ENCODE results near the gene MYO3B.

GRCh38 chr2:170579511-170579910 lies 401.6 kb downstream of the MYO3B start:
- no peak for TF ChIP-seq EZH2phosphoT487 (IDR thresholded peaks at IDR 0.05; ENCODE audit: insufficient read depth, low read depth)
- TF ChIP-seq EZH2 (IDR thresholded peaks at IDR 0.05; ENCODE audit: insufficient read depth, poor library complexity, severe bottlenecking) = no peak

Data from GM23248 (cell line).